GM18526 (cell line): ENCODE results near the gene CCT7.

Experiments
- POLR2A ChIP-seq: IDR thresholded peaks from 3 replicates; pipeline ENCODE4 v1.6.1; 2011; ENCODE audit not compliant: insufficient read length; ENCODE audit errors: extremely low read depth

CCT7 gene

GRCh38 chr2:73279852-73280251 lies 45.7 kb downstream of the CCT7 start:
- no peak for TF ChIP-seq POLR2A

- TF ChIP-seq POLR2A = no peak
Measured at GRCh38 chr2:73281244-73281643, 47.1 kb downstream of the CCT7 start.

- no peak for TF ChIP-seq POLR2A
Measured at GRCh38 chr2:73282924-73283544, 48.9 kb downstream of the CCT7 start.

- no peak for TF ChIP-seq POLR2A
Measured at GRCh38 chr2:73283545-73284295, 49.6 kb downstream of the CCT7 start.

- TF ChIP-seq POLR2A = peak; percentile 64
Measured at GRCh38 chr2:73284296-73285158, 50.4 kb downstream of the CCT7 start, which contains the start of gene FBXO41. FBXO41 (minus strand) TSS chr2:73284478; CDS start chr2:73269630, 14,848 bp downstream.

GRCh38 chr2:73285159-73285739 lies 51.1 kb downstream of the CCT7 start:
- TF ChIP-seq POLR2A = no peak

- TF ChIP-seq POLR2A = no peak
Measured at GRCh38 chr2:73286134-73286655, 52.1 kb downstream of the CCT7 start.

GRCh38 chr2:73289304-73289703 lies 55.2 kb downstream of the CCT7 start:
- no peak for TF ChIP-seq POLR2A

- no peak for TF ChIP-seq POLR2A
Measured at GRCh38 chr2:73290049-73290839, 56.1 kb downstream of the CCT7 start.

- no peak for TF ChIP-seq POLR2A
Measured at GRCh38 chr2:73291093-73291460, 57.0 kb downstream of the CCT7 start.

GRCh38 chr2:73291461-73292315 lies 57.6 kb downstream of the CCT7 start:
- no peak for TF ChIP-seq POLR2A

- no peak for TF ChIP-seq POLR2A
Measured at GRCh38 chr2:73292316-73292905, 58.3 kb downstream of the CCT7 start.

- TF ChIP-seq POLR2A = no peak
Measured at GRCh38 chr2:73292906-73293533, 58.9 kb downstream of the CCT7 start.
